ENCODE data around the gene C19orf44.
"Not testable (repeated sequence)": the region's sequence is repeated elsewhere in the genome, so short reads cannot be mapped to it uniquely, and the experiment has no call there.

The C19orf44 gene

DNA sequence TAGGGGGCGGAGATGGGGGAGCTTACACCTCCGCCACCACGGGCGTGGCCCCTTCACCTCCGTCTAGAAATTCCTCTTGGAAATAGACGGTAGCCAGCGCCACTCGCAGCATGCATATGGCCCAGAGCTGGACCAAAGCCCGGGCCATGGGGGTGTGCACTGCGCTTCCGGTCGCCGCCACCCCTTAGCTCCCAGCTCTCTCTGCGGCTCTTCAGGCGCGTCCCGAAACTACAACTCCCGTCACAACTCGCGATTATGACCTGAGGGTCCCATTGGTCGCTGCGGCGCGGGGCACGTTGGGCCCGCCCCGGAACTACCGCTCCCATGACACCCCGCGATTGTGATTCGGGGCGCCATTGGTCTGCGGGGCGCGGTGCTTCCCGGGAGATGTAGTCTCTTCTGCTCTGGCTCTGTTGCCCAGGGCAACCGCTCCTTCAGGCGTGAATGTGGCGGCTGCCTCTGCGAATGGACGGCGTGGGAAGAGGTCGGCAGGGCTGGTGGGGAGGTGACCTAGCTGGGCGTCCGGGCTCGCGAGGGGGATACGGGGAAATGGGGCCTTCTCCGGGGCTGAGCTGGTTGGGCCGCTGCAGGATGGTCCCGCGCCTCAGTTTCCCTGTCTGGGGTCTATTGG lies at the start of gene C19orf44, which contains the start of gene CALR3:
C19orf44 (plus strand) TSS at position 413 of the 631 bp plus-strand sequence. CDS start 4,399 bp downstream, outside the sequence.
CALR3 (minus strand) TSS at position 186 of the 631 bp plus-strand sequence; CDS start at position 148, 38 bp downstream.
- Mint-ChIP-seq H3K9me3 (no peaks in the 10 kb centered on the region), H3K4me1 (peaks cover 17% of the 10 kb centered on the region), H3K36me3 (ENCODE audit: low read depth) (peaks cover 3% of the 10 kb centered on the region), H3K27ac (peak within 1 kb of the TSS; percentile 56 to 84 (median 74)), H3K27me3 (ENCODE audit: low read depth) (no peaks in the 10 kb centered on the region), H3K4me3 (peak within 1 kb of the TSS; percentile 93 to 94 (median 94))
- TF ChIP-seq, protein P1, sequence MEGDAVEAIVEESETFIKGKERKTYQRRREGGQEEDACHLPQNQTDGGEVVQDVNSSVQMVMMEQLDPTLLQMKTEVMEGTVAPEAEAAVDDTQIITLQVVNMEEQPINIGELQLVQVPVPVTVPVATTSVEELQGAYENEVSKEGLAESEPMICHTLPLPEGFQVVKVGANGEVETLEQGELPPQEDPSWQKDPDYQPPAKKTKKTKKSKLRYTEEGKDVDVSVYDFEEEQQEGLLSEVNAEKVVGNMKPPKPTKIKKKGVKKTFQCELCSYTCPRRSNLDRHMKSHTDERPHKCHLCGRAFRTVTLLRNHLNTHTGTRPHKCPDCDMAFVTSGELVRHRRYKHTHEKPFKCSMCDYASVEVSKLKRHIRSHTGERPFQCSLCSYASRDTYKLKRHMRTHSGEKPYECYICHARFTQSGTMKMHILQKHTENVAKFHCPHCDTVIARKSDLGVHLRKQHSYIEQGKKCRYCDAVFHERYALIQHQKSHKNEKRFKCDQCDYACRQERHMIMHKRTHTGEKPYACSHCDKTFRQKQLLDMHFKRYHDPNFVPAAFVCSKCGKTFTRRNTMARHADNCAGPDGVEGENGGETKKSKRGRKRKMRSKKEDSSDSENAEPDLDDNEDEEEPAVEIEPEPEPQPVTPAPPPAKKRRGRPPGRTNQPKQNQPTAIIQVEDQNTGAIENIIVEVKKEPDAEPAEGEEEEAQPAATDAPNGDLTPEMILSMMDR (IDR thresholded peaks at IDR 0.05; ENCODE audit: unreplicated experiment in 3 of 3): no peak

DNA sequence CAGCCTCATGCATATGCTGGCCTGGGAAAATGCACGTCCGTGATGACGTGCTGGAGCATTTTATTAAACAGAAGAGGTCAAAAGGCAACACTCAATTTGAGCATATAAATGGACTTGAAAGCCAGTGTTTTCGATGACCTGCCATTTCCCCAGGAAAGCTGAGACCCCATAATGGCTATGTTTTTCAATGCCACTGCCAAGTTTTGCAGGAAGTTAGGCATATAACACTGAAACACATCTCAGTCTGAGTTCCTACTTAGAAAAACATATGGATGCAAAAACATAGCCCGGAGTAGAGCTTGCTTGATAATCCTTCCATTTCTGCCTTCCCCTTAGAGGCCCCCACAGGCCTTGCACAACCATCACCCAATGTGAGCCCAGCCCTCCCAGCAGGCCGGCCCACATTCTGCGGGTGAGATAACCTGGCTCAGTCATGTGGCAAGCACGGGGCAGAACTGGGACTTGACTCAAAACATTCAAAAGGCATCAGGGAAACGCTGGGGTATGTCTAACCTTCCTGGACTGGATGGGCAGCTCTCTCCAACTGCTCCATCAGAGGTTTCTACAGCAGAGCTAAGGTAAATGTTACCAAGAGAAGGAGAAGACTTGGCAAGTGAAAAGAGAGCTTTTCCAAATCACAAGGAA lies 49.3 kb upstream of the C19orf44 start:
- no peaks in the 10 kb centered on the region for H3K27me3 Mint-ChIP-seq (ENCODE audit: low read depth)
- H3K36me3 Mint-ChIP-seq (ENCODE audit: low read depth): peaks cover 8% of the 10 kb centered on the region
- peak overlapping the region; percentile 34 to 60 (median 46) for H3K4me3 Mint-ChIP-seq
- TF ChIP-seq, protein P1 (IDR thresholded peaks at IDR 0.05; ENCODE audit: unreplicated experiment in 3 of 3): no peak
- no peaks in the 10 kb centered on the region for H3K9me3 Mint-ChIP-seq
- peaks cover 44% of the 10 kb centered on the region for H3K4me1 Mint-ChIP-seq
- H3K27ac Mint-ChIP-seq: peak overlapping the region; percentile 97 to 98 (median 98)

- not testable (repeated sequence) for H3K4me3 Mint-ChIP-seq; H3K27ac Mint-ChIP-seq; H3K9me3 Mint-ChIP-seq; H3K36me3 Mint-ChIP-seq (ENCODE audit: low read depth); H3K27me3 Mint-ChIP-seq (ENCODE audit: low read depth)
- H3K4me1 Mint-ChIP-seq: peaks cover 32% of the 10 kb centered on the region
Observed at GRCh38 chr19:16448872-16449271, 47.3 kb upstream of the C19orf44 start.

GRCh38 chr19:16449330-16449961 lies 46.7 kb upstream of the C19orf44 start:
- H3K27ac Mint-ChIP-seq: no peak overlapping the region
- TF ChIP-seq, protein P1 (IDR thresholded peaks at IDR 0.05; ENCODE audit: unreplicated experiment in 3 of 3): no peak

GRCh38 chr19:16452325-16452724 lies 43.9 kb upstream of the C19orf44 start:
- TF ChIP-seq, protein P1 (IDR thresholded peaks at IDR 0.05; ENCODE audit: unreplicated experiment in 3 of 3): no peak
- H3K27me3 Mint-ChIP-seq (ENCODE audit: low read depth): no peaks in the 10 kb centered on the region
- H3K36me3 Mint-ChIP-seq (ENCODE audit: low read depth): peaks cover 8% of the 10 kb centered on the region
- peaks cover 27% of the 10 kb centered on the region for H3K4me1 Mint-ChIP-seq
- no peak overlapping the region for H3K4me3 Mint-ChIP-seq
- H3K27ac Mint-ChIP-seq: peak overlapping the region in 1 of 3 experiments; percentile 87
- H3K9me3 Mint-ChIP-seq: no peaks in the 10 kb centered on the region

More at GRCh38 chr19:16449330-16449961, 46.7 kb upstream of the C19orf44 start:
- Mint-ChIP-seq H3K4me3 (no peak overlapping the region), H3K27me3 (ENCODE audit: low read depth) (no peaks in the 10 kb centered on the region), H3K9me3 (no peaks in the 10 kb centered on the region), H3K36me3 (ENCODE audit: low read depth) (peaks cover 8% of the 10 kb centered on the region), H3K4me1 (peaks cover 38% of the 10 kb centered on the region)

GRCh38 chr19:16454351-16454918 lies 41.8 kb upstream of the C19orf44 start:
- Mint-ChIP-seq H3K4me3 (peak overlapping the region in 1 of 3 experiments; percentile 37), H3K27ac (peak overlapping the region; percentile 90 to 96 (median 94)), H3K4me1 (peaks cover 42% of the 10 kb centered on the region), H3K36me3 (ENCODE audit: low read depth) (peaks cover 4% of the 10 kb centered on the region), H3K9me3 (no peaks in the 10 kb centered on the region), H3K27me3 (ENCODE audit: low read depth) (no peaks in the 10 kb centered on the region)
- TF ChIP-seq, protein P1 (IDR thresholded peaks at IDR 0.05; ENCODE audit: unreplicated experiment in 3 of 3): no peak
